Activated naive CD4-positive, alpha-beta T cell treated with anti-CD3 and anti-CD28 coated beads, Interleukin-2, amount 50 U/mL, for 72 hours (primary cell): ENCODE results near the gene OGFOD3. TPM values are rescaled to one million over a fixed set of nuclear protein-coding genes. Genes with fewer than 3 reads are reported as not detected.
"Not testable (repeated sequence)": the region's sequence is repeated elsewhere in the genome, so short reads cannot be mapped to it uniquely, and the experiment has no call there.

Source experiments
- ATAC-seq, 2 donors: fragments of 150-1000 bp; cut with Tn5 transposase; 2 replicates each; pipeline ENCODE4 v1.10.0; 2021; ENCODE audit warnings: mild to moderate bottlenecking in 2 of 2, moderate library complexity in 2 of 2
- DNase-seq, 2 donors: peaks; one replicate each; pipeline ENCODE4 v3.0.0; 2021 to 2022; ENCODE audit warnings: low spot score in 2 of 2
- H3K27ac Mint-ChIP-seq, 2 donors: one replicate each; pipeline ENCODE4 v1.8.0; 2022; ENCODE audit warnings: mild to moderate bottlenecking in 2 of 2, mixed read lengths in 2 of 2
- H3K36me3 Mint-ChIP-seq, 2 donors: one replicate each; pipeline ENCODE4 v1.8.0; 2022; ENCODE audit warnings: mixed read lengths in 2 of 2
- H3K9me3 Mint-ChIP-seq, 2 donors: one replicate each; pipeline ENCODE4 v1.8.0; 2022; ENCODE audit warnings: mixed read lengths in 2 of 2
- total RNA-seq, 2 donors: library from RNA; stranded (reverse); gene quantifications; one replicate each; pipeline ENCODE4 v1.2.3, GENCODE V29; 2022

OGFOD3 gene
- total RNA-seq, 2 donors from 2014 or later, result 16.8 to 23.5 TPM

DNA sequence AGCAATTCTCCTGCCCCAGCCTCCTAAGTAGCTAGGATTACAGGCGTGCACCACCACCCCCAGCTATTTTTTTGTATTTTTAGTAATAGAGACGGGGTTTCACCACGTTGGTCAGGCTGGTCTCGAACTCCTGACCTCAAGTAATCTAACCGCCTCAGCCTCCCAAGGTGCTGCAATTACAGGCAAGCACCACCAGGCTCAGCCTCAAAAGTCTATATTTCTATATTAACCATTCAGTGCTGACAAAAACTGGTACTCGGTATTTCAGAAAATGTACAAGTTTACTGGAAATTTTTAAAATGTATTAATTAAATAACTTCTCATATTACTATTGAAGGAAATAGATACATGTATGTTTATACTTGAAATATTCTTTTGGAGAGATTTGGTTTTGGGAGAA lies 1.6 kb downstream of the OGFOD3 start:
- no peak overlapping the region for H3K27ac Mint-ChIP-seq
- H3K9me3 Mint-ChIP-seq, result no peaks in the 10 kb centered on the region
- H3K36me3 Mint-ChIP-seq, result peaks cover 15% of the 10 kb centered on the region in 2 donors
- ATAC-seq (no peak), DNase-seq (no peak)

DNA sequence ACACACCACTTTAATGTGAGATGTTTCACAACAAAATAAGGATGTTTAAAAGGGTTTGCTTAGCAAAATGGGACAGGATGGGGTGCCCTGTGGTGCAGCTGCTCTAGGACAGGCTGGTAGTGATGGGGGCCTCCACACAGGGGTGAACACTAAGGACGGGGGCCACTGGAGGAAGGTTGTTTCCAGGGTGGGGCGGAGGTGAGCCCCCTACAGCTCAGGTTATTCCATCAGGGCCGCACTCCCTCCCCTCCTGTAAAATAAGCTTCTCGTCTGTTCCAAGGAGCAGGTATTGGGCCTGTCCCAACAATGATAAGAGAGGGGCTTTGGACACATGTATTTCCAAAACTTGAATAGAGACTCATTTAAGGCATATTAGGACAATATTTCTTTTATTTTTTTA lies 2.1 kb downstream of the OGFOD3 start:
- Mint-ChIP-seq H3K36me3 (peaks cover 11 to 12% of the 10 kb centered on the region in 2 donors), H3K9me3 (no peaks in the 10 kb centered on the region), H3K27ac (no peak overlapping the region)
- ATAC-seq (no peak), DNase-seq (no peak)

DNA sequence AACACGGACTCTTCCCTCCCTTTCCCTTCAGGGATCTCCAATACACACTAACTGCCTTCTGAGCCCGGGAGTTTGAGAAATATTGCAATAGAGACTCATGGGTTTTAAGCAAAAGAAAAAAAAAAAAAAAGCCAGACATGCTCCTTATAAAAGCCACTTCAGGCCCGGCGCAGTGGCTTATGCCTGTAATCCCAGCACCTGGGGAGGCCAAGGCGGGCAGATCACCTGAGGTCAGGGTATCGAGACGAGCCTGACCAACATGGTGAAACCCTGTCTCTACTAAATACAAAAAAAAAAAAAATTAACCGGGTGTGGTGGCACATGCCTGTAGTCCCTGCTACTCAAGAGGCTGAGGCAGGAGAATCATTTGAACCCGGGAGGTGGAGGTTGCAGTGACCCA lies 2.6 kb downstream of the OGFOD3 start:
- DNase-seq (no peak), ATAC-seq (no peak)
- Mint-ChIP-seq H3K27ac (no peak overlapping the region), H3K9me3 (no peaks in the 10 kb centered on the region), H3K36me3 (peaks cover 7 to 11% of the 10 kb centered on the region in 2 donors)

DNA sequence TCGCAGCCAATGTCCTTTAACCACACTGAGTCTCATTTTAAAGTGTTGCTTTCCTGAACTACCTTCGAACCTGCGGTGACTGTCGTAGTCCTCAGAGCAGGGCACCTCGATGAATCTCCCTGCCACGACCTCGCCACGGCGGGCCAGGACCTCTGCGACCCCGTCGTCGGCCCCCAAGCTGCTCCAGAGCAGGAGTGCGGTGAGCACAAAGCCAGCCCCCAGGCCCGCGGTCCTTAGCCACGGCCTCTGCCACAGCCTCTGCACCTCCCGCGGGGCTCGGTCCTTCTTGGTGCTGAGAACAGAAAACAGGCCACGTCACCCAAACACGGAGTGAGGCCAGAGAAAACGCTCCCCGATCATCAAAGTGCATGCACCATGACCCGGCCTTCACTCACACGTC lies 3.0 kb downstream of the OGFOD3 start:
- ATAC-seq, result no peak
- Mint-ChIP-seq H3K27ac (no peak overlapping the region), H3K9me3 (no peaks in the 10 kb centered on the region), H3K36me3 (peaks cover 7 to 11% of the 10 kb centered on the region in 2 donors)
- no peak for DNase-seq

DNA sequence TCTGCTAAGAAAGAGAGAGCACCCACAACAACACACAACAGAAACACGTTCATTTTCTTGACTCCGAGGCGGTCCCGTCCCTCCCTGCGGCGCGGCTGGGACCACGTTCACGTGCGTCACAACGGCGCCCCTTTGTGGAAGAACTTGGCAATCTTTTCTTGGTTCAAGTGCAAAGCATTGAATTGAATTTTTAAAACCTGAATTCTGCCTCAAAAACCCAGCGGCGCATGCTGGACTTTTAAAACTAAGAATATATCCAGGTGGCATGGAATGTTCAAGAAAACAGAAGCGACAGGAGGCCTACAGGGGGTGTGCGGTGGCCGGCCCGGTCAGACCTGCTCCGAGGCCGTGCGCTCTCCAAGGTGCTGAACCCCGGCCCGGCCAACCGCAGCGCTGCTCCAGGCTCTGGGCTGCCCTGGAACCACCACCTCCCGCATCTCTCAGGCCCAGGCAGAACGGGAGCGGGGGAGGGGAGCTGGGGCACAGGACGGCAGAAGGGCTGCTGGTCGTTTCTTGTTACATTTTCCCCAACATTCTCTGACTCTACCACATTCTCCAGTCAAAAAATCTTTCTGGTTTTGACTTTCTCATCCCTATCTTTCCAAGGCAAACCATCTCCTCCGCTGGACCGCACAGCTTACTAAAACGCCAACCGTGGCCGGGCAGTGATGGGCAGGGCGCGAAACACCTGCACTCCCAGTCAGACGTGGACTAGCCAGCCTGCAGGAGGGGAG lies 3.7 kb downstream of the OGFOD3 start:
- H3K9me3 Mint-ChIP-seq, result no peaks in the 10 kb centered on the region
- peak in 1 of 2 donors; percentile 79 for DNase-seq
- ATAC-seq, result peak; percentile 32 to 35
- no peak overlapping the region for H3K27ac Mint-ChIP-seq
- peaks cover 2 to 5% of the 10 kb centered on the region in 2 donors for H3K36me3 Mint-ChIP-seq

DNA sequence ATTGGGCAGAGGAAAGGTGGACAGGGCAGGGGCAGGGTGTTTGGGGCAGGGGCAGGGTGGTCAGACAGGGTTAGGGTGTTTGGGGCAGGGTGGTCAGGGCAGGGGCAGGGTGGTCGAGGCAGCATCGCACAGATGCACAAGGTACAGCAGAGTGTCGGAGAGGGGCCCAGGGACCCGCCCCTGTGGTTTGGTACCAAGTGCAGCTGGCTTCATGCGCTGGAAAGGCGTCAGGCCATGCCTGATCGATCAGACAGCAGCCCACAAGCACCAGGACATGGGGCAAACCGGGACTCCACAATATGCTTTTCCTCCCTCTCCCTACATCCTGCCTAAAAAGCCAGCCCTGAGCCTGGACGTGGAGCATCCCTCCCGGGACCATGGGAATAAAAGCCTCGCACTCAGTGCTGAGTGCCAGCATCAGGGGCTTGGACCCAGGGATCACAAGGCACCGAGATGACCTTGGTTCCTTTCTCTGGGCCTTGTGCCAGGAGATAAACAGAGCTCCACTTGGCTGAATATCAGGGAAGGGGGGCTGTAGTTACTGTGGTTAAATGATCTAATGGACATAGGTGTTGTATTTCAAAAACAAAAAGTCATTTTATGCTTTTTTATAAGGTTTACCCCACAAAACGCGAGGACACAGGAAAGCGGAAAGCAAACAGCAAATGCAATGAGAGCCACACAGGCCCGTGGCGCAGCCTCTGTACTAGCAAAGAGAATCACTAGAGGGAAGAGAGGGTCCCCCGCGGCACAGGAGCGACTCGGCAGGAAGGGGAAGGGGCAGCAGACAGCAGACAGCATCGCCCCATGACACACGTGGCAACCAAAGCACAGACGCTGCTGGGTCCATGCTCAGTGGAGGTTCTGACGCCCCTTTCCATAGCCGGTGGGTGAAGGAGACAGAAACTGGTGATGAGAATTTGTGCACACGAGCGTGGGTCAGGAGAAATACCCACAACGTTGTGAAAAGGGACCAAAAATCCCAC lies 5.6 kb downstream of the OGFOD3 start:
- H3K27ac Mint-ChIP-seq, result no peak overlapping the region
- no peak for DNase-seq

DNA sequence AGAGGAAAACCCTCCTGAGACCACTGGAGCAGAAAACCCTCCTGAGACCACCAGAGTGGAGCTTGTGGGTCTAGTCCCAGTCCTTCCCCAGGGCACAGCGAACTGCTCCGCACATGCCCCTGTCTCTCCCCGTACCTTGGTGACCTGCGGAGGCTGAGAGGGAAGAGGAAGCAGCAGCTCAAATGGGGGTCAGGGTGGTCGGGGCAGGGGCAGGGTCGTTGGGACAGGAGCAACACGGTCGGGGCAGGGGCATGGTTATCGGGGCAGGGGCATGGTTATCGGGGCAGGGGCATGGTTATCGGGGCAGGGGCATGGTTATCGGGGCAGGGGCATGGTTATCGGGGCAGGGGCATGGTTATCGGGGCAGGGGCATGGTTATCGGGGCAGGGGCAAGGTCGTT lies 6.3 kb downstream of the OGFOD3 start:
- H3K9me3 Mint-ChIP-seq, H3K27ac Mint-ChIP-seq, H3K36me3 Mint-ChIP-seq, DNase-seq, ATAC-seq: not testable (repeated sequence)

More for the DNA sequence above, 5.6 kb downstream of the OGFOD3 start:
- Mint-ChIP-seq H3K9me3 (no peaks in the 10 kb centered on the region), H3K36me3 (peaks cover 5 to 7% of the 10 kb centered on the region in 2 donors)
- ATAC-seq, result no peak

DNA sequence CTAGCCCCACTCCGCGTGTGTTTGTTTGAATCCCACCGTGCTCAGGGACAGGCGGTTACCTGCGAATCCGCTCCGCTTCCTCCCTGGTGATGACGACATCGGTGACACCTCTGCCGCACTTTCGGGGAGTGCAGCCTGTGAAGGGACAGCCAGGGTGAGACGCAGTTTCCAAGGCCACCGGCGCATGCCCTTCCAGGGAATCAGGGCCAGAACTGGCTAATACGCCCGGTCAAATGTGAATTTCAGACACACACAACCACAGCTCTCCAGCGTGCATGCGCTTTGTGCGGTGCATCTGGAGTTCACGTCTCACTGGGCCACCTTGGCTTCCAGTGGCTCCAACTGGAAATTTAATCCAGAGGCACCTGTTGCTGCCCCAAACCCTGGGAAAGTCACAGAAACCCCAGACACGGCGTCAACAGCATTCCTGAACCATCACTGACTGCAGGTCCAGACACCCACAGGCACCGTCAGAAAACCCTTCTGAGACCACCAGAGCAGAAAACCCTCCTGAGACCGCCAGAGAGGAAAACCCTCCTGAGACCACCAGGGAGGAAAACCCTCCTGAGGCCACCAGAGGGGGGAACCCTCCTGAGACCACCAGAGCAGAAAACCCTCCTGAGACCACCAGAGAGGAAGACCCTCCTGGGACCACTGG lies 6.9 kb downstream of the OGFOD3 start:
- H3K36me3 Mint-ChIP-seq, result peaks cover 5 to 7% of the 10 kb centered on the region in 2 donors
- H3K9me3 Mint-ChIP-seq, result no peaks in the 10 kb centered on the region
- H3K27ac Mint-ChIP-seq, result no peak overlapping the region
- DNase-seq (no peak), ATAC-seq (no peak)

DNA sequence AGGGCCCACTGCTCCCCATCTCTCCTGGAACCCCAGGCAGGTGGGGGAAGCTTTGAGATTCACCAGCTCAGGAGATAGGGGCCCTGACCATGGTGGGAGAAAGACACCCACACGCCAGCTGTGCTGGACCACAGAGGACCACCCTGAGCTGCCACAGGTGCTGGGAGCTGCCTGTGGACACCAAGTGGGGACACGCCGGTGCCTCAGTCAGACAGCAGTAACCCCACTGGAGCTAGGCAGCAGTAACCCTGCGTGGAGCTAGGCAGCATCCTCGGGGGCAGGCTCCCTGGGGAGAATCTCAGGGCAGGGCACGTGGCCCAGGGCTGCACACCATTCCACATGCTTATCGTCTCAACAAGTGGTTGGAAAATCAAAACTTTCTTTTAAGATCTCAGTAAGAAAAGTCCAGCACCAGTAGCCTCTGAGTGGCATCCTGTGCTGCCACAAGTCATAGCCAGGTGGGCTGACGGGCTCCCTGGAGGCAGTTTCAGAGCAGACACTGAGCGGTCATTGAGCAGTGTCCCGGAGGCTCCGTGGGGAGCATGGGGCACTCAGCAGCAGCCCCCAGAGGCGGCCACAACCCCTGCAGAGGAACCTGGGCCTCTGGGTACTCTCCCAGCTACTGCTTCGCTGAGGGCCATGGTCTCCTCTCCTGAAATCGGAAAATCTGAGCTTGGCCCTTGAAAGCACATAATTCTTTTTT lies 8.2 kb downstream of the OGFOD3 start:
- Mint-ChIP-seq H3K9me3 (no peaks in the 10 kb centered on the region), H3K36me3 (peaks cover 5 to 7% of the 10 kb centered on the region in 2 donors)
- no peak for ATAC-seq

DNA sequence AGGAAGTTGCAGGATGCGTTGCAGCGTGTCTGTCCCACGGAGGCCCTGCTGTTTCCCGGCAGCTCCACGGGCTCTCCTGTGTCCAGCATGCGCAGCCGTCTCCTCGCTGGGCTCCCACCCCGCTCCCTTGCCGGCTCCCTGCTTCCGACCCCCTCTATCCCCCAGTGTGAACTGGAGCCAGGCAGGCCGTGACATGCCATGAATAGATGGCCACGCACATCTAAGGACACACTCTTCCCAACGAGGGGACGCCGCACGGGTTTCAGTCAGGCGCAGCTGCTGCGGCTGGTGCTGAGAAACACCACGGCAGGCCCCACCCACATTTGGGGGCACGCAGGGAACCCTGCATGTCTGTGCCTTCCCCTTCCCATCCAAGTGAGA lies 9.5 kb downstream of the OGFOD3 start:
- Mint-ChIP-seq H3K27ac (no peak overlapping the region), H3K36me3 (peaks cover 0 to 8% of the 10 kb centered on the region in 2 donors), H3K9me3 (no peaks in the 10 kb centered on the region)
- no peak for ATAC-seq
- no peak for DNase-seq

More for the DNA sequence above, 8.2 kb downstream of the OGFOD3 start:
- DNase-seq, result no peak
- H3K27ac Mint-ChIP-seq, result no peak overlapping the region

DNA sequence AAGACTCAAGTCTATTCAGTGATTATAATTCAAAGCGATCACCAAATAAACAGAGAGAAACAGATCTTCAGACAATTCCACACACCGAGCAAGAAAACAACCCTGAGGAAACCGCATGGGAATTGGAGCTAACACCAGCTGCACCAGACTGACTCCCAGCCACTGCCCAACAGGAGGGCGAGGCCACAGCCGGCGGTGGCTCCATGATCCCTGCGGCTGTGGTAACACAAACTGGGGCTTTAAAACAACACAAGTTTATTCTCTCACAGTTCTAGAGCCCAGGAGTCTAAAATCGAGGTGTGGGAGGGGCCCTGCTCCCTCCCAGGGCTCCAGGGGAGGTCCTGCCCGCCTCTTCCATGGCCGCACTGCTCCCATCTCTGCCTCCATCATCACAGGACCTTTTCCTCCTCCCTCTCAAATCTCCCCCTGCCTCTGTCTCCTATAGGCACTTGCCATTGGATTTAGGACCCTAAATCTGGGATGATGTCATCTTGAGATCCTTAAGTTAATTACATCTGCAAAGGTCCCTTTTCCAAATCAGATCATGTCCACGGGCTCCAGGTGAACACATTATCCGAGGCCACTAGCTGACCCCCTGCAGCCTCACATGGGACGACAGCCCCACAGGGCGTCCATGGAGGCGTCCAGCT lies 10.0 kb downstream of the OGFOD3 start:
- ATAC-seq (no peak), DNase-seq (no peak)
- Mint-ChIP-seq H3K36me3 (peaks cover 0 to 11% of the 10 kb centered on the region in 2 donors), H3K27ac (no peak overlapping the region), H3K9me3 (no peaks in the 10 kb centered on the region)

DNA sequence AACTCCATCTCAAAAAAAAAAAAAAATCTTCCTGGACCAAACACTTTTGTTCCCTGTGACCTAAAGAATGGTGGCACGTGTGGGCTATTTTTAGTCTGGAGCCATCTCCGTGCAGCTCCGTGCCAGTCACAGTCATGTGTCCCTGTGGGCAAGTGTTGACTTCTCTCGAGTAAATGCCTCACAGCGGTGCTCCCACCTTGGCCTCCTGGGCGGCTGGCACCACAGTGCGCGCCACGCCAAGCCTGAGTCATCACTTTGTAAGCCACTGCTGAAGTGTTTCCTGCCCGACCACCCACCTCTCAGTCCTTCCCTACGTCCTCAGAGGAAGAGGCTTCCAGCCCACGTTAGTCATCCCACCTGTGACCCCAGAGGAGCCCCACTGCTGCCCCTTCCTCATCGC lies 11.1 kb downstream of the OGFOD3 start:
- ATAC-seq (peak in 1 of 2 donors; percentile 45), DNase-seq (no peak)
- no peaks in the 10 kb centered on the region for H3K9me3 Mint-ChIP-seq
- H3K36me3 Mint-ChIP-seq, result peaks cover 6 to 11% of the 10 kb centered on the region in 2 donors
- H3K27ac Mint-ChIP-seq, result peak overlapping the region in 1 of 2 donors; percentile 44

DNA sequence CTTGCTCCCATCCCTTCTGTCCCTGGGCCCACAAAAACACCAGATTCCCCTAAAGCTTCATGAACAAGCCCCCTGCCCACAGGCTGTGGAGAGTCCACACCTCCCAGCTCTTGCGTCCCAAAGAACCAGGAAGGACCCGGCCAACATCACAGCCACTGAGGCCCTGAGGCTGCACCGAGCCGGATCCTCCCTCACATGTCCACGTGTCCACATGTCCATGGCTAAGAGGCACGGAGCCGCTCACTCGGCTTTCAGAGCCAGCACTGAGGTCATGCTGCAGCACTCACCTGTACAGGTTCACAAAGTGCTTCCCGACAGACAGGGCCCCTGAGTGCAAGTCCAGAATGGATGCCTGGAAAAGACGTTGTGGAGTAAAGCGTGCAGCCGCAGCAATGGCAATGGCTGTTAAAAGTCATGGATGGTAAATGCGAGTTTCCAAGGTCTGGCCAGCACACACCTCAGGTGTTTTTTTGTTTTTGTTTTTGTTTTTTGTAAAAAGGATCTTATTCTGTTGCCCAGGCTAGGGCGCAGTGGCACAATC lies 12.2 kb downstream of the OGFOD3 start:
- ATAC-seq, result no peak
- no peaks in the 10 kb centered on the region for H3K9me3 Mint-ChIP-seq

DNA sequence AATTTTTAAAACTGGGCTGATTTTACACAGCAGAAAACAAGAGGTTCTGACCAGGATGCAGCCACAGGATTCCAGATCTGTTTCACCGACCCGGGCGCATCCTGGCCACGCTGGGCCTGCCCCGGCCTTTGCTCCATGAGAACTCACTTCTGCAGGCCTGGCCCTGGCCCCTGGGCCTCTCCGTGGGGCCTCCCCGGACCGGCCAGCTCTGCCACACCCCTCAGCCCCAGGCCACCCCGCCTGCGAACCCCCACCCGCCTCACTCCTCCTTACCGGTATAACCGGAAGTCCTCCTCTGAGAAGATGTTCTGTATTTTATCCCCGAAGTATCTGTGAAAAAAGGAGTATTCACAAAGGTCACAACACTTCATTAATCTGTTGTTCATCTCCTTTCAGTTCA lies 13.3 kb downstream of the OGFOD3 start:
- ATAC-seq, result no peak
- no peak for DNase-seq
- no peaks in the 10 kb centered on the region for H3K9me3 Mint-ChIP-seq

More for the DNA sequence above, 12.2 kb downstream of the OGFOD3 start:
- DNase-seq, result no peak
- no peak overlapping the region for H3K27ac Mint-ChIP-seq
- peaks cover 11 to 12% of the 10 kb centered on the region in 2 donors for H3K36me3 Mint-ChIP-seq

More for the DNA sequence above, 13.3 kb downstream of the OGFOD3 start:
- H3K36me3 Mint-ChIP-seq, result peaks cover 11 to 18% of the 10 kb centered on the region in 2 donors
- no peak overlapping the region for H3K27ac Mint-ChIP-seq
